Measurements from ENCODE around the gene MRPL43. TPM values are rescaled to one million over a fixed set of nuclear protein-coding genes. Genes with fewer than 3 reads are reported as not detected.

The MRPL43 gene
- total RNA-seq, 1 experiment from 2014 or later = 136 TPM

- TF ChIP-seq REST (IDR thresholded peaks at IDR 0.05; ENCODE audit: low read depth) (no peak), CTCF (IDR thresholded peaks at IDR 0.05 in 2 of 3, conservative IDR thresholded peaks at IDR 0.05 in 1 of 3; ENCODE audit: borderline replicate concordance in 1 of 3, insufficient read depth in 1 of 3, low read depth in 2 of 3, low read length in 2 of 3) (peak in 2 of 3 experiments; percentile 98 to 99; a peak in 4 of 6 replicates)
These were observed 10.3 kb upstream of the MRPL43 start (continued) for GRCh38 chr10:100997360-100998182.

- ATAC-seq (peak; percentile 46), DNase-seq (ENCODE audit: low read depth, low spot score) (no peak)
- ChIA-PET POLR2A (interaction anchor here (0.6 to 1.4 kb wide), 8 partner anchors 8 to 34 kb away, joined by 3 to 6 read pairs (median 3); partner anchors contain the start of genes PDZD7 and SFXN3), RAD21 (ENCODE audit: low non-redundant PET in 1 of 2, low total read pairs in 2 of 2, uncharacterized antibody in 2 of 2, unreplicated experiment in 2 of 2) (interaction anchor here (1.3 to 2.4 kb wide), 3 partner anchors 15 to 17 kb away, joined by 4 to 10 read pairs (median 5); no protein-coding TSS in a partner anchor), CTCF (interaction anchor here (1.0 to 8.3 kb wide), 13 partner anchors 10 to 843 kb away, joined by 3 to 118 read pairs (median 6); partner anchors contain the start of genes MRPL43, PDZD7, SFXN3 and TWNK)
- peak overlapping the region; percentile 98 for H3K4me2 ChIP-seq (ENCODE audit: low read length)
- H3K27ac ChIP-seq (ENCODE audit: low read depth, low read length) = peak overlapping the region; percentile 87
- H2AFZ ChIP-seq (ENCODE audit: low read depth, low read length, poor library complexity, severe bottlenecking) = no peak overlapping the region
- H3K9me3 ChIP-seq (ENCODE audit: control insufficient read depth in 1 of 2, insufficient read depth in 1 of 2, low read depth in 1 of 2, low read length in 2 of 2) = no peaks in the 10 kb centered on the region
- TF ChIP-seq EZH2 (IDR thresholded peaks at IDR 0.05) (no peak), POLR2A (IDR thresholded peaks at IDR 0.05; ENCODE audit: borderline replicate concordance, extremely low read depth, insufficient read depth, insufficient read length) (peak; percentile 25), POLR2AphosphoS5 (IDR thresholded peaks at IDR 0.05; ENCODE audit: low read depth, low read length) (peak; percentile 24; the same call in 1 of the 2 replicates)
- peak overlapping the region; percentile 88 to 92 for H3K4me3 ChIP-seq (replicated peaks in 1 of 2; ENCODE audit: low read depth in 1 of 2, low read length in 2 of 2)
- H3K9ac ChIP-seq (ENCODE audit: low read length) = peak overlapping the region; percentile 94
- no peaks in the 10 kb centered on the region for H4K20me1 ChIP-seq (ENCODE audit: insufficient read depth)
- intact Hi-C loops (cut with micrococcal nuclease) = no loop called here
- BruUV-seq (replicated peaks) = no TSS peak
- peaks cover 5 to 22% of the 10 kb centered on the region in 2 experiments; a peak in 3 of 4 replicates for H3K36me3 ChIP-seq (ENCODE audit: control insufficient read depth in 1 of 2, insufficient read depth in 2 of 2, low read length in 2 of 2)
- no peaks in the 10 kb centered on the region for H3K9me2 ChIP-seq (ENCODE audit: insufficient read depth)
- peaks cover 31% of the 10 kb centered on the region for H3K79me2 ChIP-seq (ENCODE audit: insufficient read depth, low read length)
- H3K27me3 ChIP-seq (ENCODE audit: insufficient read depth, low read length) = no peaks in the 10 kb centered on the region
- peaks cover 21 to 62% of the 10 kb centered on the region in 2 experiments for H3K4me1 ChIP-seq (ENCODE audit: control insufficient read depth in 1 of 2, insufficient read depth in 2 of 2, low read length in 2 of 2)
These were observed 9.5 kb upstream of the MRPL43 start for GRCh38 chr10:100996678-100997359.

All from HCT116 (cell line).